KOPT-K1 (cell line): ENCODE results near the gene ECM2.

Experiments
- H3K27ac ChIP-seq: fragments of 200-600 bp; sonication (generic); 2 replicates; pipeline ENCODE4 v1.5.1; 2016; ENCODE audit warnings: antibody characterized with exemption, mild to moderate bottlenecking, low read depth, low read length; ENCODE audit not compliant: poor library complexity, severe bottlenecking
- H3K36me3 ChIP-seq: fragments of 200-600 bp; sonication (generic); 2 replicates; pipeline ENCODE4 v1.5.1; 2017; ENCODE audit warnings: antibody characterized with exemption, mild to moderate bottlenecking, low read length, moderate library complexity; ENCODE audit not compliant: insufficient read depth
- H3K9me3 ChIP-seq: fragments of 200-600 bp; sonication (generic); 2 replicates; pipeline ENCODE4 v1.5.1; 2017; ENCODE audit warnings: antibody characterized with exemption, low read length, mild to moderate bottlenecking; ENCODE audit not compliant: insufficient read depth, poor library complexity, severe bottlenecking

The ECM2 gene

GRCh38 chr9:92496396-92497176, 39.2 kb downstream of the ECM2 start:
- no peak overlapping the region for H3K27ac ChIP-seq
- no peaks in the 10 kb centered on the region for H3K9me3 ChIP-seq
- H3K36me3 ChIP-seq, result no peaks in the 10 kb centered on the region

- H3K27ac ChIP-seq, result no peak overlapping the region
- no peaks in the 10 kb centered on the region for H3K9me3 ChIP-seq
- no peaks in the 10 kb centered on the region for H3K36me3 ChIP-seq
Measured at GRCh38 chr9:92494856-92495255, 40.9 kb downstream of the ECM2 start.

DNA sequence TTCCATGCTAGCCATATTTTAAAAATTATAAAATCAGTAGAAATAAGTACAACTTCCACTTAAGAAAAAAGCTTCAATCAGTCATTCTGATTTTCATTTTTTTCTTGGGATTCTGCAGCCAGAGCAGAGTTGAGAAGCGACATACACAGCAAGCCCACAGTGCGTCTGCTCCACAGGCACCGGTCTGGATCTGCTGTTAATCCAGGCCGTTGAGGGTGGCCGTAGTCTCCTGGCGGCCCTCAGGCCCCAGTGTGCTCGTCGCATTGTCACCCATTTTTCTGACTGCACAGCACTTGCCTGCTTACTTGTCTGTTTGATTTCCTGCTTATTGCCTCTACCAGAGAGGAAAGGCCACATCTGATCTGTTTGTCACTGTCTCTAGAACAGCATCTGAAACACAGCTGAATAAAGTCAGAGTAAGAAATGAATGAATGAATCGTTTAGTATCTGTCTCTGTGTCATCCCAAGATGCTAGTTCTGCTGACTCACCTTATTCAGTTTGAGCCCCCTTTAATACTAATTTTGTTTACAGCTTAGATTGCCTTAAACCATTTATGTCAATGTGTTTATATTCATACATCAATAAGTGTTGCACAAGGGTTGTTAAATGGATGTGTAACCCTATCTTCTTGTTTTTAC, 41.9 kb downstream of the ECM2 start:
- Histone ChIP-seq H3K27ac (no peak overlapping the region), H3K36me3 (no peaks in the 10 kb centered on the region), H3K9me3 (no peaks in the 10 kb centered on the region)

DNA sequence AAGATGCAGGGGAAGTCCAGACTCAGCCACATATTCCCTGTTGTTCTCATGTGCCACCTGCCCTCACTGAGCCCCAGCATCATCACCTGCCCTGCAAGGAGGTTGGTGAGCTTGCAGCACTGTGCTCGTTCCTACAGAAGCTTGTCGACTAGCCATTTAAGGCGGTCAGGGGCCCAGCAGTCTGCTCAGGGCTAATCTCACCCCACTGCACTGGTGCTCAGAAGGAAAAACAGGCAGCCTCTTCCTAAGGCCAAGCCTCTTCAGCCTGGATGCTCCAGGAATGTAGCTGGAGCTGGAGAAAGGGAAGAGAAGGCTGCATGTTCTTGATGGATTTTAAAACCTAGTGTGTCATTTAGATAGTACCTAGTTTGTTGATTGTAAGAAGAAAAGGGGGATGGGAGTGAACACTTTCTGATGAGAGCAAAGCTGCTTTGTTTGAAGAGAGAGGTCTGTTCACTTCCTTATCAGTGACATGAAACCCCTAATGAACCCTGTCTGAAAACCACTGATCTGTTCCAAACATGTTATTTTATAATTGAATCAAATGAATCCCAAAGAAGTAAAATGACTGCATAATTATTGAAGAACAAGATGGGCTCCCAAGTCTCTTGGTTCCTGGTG, 42.9 kb downstream of the ECM2 start:
- Histone ChIP-seq H3K36me3 (no peaks in the 10 kb centered on the region), H3K9me3 (no peaks in the 10 kb centered on the region), H3K27ac (no peak overlapping the region)

- no peak overlapping the region for H3K27ac ChIP-seq
- H3K36me3 ChIP-seq, result no peaks in the 10 kb centered on the region
- H3K9me3 ChIP-seq, result no peaks in the 10 kb centered on the region
Measured at GRCh38 chr9:92488681-92489550, 46.9 kb downstream of the ECM2 start.

DNA sequence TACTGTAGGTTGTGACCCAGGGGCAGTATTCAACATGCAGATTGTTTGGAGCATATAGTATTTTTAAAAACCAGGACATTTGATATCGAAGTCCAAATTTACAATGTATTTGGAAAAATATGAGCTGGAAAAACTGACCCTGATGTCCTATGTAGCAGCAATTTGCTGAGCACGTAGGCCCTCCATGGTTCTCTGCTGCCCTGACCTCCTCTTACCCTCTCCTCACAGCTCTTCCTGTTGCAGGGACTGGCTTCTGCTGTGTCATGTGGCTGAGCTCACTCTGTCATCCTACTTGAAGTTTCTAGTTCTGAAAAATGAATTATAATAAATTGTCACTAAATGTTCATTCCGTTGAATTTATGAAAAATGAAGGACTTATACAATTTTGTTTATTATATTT, 49.4 kb downstream of the ECM2 start:
- no peak overlapping the region for H3K27ac ChIP-seq
- H3K9me3 ChIP-seq, result no peaks in the 10 kb centered on the region

DNA sequence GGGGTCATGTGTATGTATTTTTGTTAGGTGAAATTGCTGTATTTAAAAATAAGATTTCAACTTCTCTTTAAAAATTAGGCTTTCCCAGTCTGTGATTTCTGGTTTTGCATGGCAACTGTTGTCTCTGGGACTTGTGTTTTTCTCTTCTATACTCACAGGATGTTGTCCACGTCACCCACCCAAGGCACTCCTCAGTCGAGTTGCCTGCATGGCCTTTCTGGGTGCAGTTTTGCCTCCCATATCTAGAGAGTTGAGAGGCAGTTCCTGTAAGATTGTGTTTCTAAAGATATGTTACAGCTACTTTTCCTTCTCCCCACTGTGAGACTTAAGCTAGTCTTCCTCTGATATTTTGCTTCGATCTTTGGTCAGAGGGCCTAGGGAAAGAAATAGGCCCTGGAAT, 51.2 kb downstream of the ECM2 start:
- Histone ChIP-seq H3K36me3 (no peaks in the 10 kb centered on the region), H3K27ac (no peak overlapping the region), H3K9me3 (no peaks in the 10 kb centered on the region)

More for the DNA sequence above, 49.4 kb downstream of the ECM2 start:
- H3K36me3 ChIP-seq, result no peaks in the 10 kb centered on the region

DNA sequence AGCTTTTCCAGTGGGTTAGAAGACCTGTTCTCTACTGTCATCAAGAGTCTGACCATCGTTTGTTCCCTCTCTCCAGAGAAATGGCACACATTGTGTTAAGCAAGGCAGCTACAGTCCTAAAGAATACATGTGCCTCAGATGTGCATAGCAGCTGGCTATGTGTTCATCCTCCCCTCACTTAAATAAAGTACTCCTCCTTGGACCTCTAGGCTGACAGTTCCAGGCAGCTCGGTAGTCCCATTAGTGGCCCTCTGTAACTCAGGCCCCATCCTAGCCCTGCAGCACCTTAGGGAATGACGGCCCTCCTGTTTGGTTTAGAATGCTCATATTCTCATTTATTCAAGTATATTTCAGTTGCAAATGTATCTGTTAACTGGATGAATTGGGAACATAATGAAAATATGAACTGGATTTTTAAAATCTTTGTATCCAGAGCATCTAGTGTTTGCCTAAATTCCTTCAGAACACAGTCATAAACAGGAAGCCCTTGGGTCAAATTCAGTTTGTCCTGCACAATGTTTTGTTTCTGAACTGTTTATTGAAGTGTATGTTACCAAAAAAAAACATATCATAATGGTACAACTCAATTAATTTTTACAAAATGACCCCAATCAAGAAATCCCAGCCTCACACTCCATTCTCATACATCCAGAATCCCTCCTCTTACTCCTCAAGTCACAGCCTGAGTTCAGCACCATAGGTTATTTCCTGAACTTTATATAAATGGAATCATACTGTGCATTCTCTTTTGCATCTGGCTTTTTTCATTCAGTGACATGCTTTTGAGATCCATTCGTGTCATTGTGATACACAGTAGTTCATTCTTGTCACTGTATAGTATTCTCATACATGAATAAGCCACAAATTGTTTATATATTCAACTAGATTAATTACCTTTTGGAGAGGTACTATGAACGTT, 51.9 kb downstream of the ECM2 start:
- Histone ChIP-seq H3K27ac (no peak overlapping the region), H3K36me3 (no peaks in the 10 kb centered on the region), H3K9me3 (no peaks in the 10 kb centered on the region)

- no peak overlapping the region for H3K27ac ChIP-seq
- H3K9me3 ChIP-seq, result no peaks in the 10 kb centered on the region
- no peaks in the 10 kb centered on the region for H3K36me3 ChIP-seq
Measured at GRCh38 chr9:92482805-92483204, 53.0 kb downstream of the ECM2 start.

DNA sequence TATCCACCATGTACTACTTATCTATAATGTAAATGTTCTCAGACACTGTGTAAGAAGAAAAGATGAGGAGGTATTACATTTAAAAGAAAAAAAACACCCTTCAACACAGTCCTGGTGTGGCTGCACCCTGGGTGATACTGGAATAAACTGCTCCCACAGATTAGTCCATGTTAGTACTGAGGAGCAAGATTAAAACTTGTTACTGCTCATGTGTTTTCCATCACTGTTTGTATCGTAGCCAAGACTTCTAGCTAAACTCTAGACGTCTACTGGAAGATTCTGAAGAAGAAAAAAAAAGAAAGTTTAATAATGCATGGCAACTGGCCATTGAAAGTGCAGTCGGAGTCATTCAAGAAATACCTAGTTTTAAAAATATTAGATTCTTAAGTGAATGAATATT, 53.5 kb downstream of the ECM2 start, which contains the start of gene ASPN:
TSS of gene ASPN (minus strand) at position 178 of the 400 bp plus-strand sequence.
- Histone ChIP-seq H3K9me3 (no peaks in the 10 kb centered on the region), H3K36me3 (no peaks in the 10 kb centered on the region), H3K27ac (no peak within 1 kb of the TSS)

DNA sequence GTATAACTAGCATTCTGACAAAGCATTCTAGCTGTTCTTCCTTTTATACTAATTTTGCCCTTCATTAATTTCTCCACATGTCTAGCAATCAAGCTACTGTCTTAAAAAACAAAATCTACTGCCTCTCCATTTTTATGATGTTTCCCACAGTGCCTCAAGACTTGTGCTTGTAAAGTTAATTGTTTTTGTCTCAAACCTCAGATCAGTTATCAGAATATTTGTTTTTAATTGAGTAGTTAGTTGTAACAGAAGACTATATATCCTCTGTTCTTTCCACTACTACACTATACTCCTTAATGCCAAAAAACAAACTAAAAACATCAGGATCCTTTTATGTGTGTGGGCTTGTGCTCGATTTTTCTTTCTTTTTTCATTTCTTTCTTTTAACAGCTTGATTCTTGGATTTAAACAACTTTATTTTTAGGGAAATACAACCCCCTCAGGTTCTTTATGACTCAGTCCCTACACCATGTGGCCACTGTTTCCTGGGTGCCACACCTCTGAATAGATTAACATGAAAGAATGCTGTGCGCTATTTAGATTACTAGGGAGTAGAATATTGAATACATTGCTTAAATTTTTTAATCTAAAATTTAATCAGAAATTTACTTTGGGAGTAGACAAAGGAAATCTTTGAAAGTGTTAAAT, 54.7 kb downstream of the ECM2 start:
- Histone ChIP-seq H3K9me3 (no peaks in the 10 kb centered on the region), H3K36me3 (no peaks in the 10 kb centered on the region), H3K27ac (no peak overlapping the region)

GRCh38 chr9:92480291-92480771, 55.5 kb downstream of the ECM2 start:
- no peaks in the 10 kb centered on the region for H3K9me3 ChIP-seq
- H3K27ac ChIP-seq, result no peak overlapping the region
- H3K36me3 ChIP-seq, result no peaks in the 10 kb centered on the region

DNA sequence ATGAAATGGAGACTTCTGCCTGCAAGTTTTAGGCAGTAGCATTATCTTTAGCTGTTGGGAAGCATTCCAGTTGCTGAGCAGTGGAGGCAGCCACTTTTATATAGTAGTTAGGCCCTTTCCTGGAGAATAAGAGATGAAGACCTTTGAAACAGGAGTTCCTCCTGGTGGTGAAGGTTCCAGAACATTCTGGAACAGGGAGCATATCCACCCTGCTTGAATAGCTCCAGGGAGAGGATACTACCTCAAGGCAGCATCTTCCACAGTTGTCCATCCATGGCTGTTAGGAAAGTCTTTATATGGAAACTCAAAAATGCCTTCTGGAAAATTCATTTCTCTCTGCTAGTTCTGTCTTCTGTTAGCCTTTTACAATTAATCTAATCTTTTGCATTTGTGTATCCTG, 56.4 kb downstream of the ECM2 start:
- Histone ChIP-seq H3K36me3 (no peaks in the 10 kb centered on the region), H3K27ac (no peak overlapping the region), H3K9me3 (no peaks in the 10 kb centered on the region)
